AG04450 (cell line): Measurements from ENCODE around the gene AMBP. TPM values are rescaled to one million over a fixed set of nuclear protein-coding genes. Genes with fewer than 3 reads are reported as not detected.

Experiments
- CTCF ChIA-PET: fragments of 300-600, 350-600 bp; formaldehyde crosslinking; extraction: SDS; loops from one replicate; lab custom pipeline; 2022; ENCODE audit warnings: antibody characterized with exemption, inconsistent platforms; lab: Charles Lee
- POLR2A ChIA-PET: fragments of 350-600 bp; formaldehyde crosslinking; extraction: SDS; loops from one replicate; lab custom pipeline; 2021; ENCODE audit warnings: antibody characterized with exemption, inconsistent platforms; lab: Yijun Ruan, JAX
- DNase-seq: peaks from one replicate; pipeline ENCODE4 v3.0.0-alpha.2; 2011; ENCODE audit warnings: low read depth, low spot score
- H3K27ac ChIP-seq: one replicate; pipeline ENCODE4 v1.5.1; 2012; ENCODE audit warnings: low read depth, low read length, control low read depth
- H3K27me3 ChIP-seq: one replicate; pipeline ENCODE4 v1.6.0; 2012; ENCODE audit warnings: low read length; ENCODE audit not compliant: control insufficient read depth, insufficient read depth
- H3K4me3 ChIP-seq: 2 replicates; pipeline ENCODE4 v1.5.1; 2011; ENCODE audit warnings: mild to moderate bottlenecking, low read depth, low read length, control low read depth
- H3K9me3 ChIP-seq: 2 replicates; pipeline ENCODE4 v1.5.1; 2012; ENCODE audit warnings: low read length; ENCODE audit not compliant: control insufficient read depth, insufficient read depth
- polyA plus RNA-seq: library from polyadenylated mRNA; depleted of rRNA; stranded (reverse); fragments of >200 nt; gene quantifications from 2 replicates; pipeline ENCODE4 v1.2.3, GENCODE V29; 2011
- TF ChIP-seq, protein P1 (sequence below): IDR thresholded peaks from 2 replicates; pipeline ENCODE4 v1.5.1; 2011; ENCODE audit warnings: low read depth, low read length, control low read depth, inconsistent platforms

The AMBP gene
- polyA plus RNA-seq, 1 experiment: 0.74 TPM

DNA sequence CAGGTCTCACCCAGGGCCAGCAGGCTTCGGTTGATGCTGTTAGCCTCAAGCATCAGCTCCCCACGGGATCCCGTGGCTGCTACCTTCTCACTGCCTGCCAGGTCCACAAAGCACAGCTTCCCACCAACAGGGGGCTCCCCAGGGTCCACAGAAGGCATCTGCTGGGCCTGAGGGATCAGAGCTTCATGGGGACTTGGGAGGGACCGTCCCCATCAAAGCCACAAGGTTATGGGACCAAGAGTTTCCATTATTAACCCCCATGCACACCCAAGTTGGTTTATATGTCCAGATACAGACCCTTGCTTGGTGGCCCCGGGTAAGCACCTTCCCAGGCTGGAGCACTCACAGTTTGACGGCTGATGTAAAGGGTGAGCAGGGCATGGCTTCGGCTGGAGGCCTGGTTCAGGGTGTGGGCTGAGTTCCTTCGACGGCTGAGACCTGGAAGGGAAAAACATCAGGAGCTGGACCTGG, 18.0 kb upstream of the AMBP start:
- H3K27ac ChIP-seq: no peak overlapping the region
- H3K9me3 ChIP-seq: peaks cover 5% of the 10 kb centered on the region; the same call in 1 of the 2 replicates
- POLR2A ChIA-PET: no interaction called here
- DNase-seq: no peak
- CTCF ChIA-PET: interaction anchor here (2.4 to 4.7 kb wide), 2 partner anchors 12 to 13 kb away, joined by 14 to 28 read pairs; no protein-coding TSS in a partner anchor
- H3K27me3 ChIP-seq: peaks cover 30% of the 10 kb centered on the region
- TF ChIP-seq, protein P1, sequence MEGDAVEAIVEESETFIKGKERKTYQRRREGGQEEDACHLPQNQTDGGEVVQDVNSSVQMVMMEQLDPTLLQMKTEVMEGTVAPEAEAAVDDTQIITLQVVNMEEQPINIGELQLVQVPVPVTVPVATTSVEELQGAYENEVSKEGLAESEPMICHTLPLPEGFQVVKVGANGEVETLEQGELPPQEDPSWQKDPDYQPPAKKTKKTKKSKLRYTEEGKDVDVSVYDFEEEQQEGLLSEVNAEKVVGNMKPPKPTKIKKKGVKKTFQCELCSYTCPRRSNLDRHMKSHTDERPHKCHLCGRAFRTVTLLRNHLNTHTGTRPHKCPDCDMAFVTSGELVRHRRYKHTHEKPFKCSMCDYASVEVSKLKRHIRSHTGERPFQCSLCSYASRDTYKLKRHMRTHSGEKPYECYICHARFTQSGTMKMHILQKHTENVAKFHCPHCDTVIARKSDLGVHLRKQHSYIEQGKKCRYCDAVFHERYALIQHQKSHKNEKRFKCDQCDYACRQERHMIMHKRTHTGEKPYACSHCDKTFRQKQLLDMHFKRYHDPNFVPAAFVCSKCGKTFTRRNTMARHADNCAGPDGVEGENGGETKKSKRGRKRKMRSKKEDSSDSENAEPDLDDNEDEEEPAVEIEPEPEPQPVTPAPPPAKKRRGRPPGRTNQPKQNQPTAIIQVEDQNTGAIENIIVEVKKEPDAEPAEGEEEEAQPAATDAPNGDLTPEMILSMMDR: peak; percentile 19; the same call in 1 of the 2 replicates
- no peak overlapping the region for H3K4me3 ChIP-seq

DNA sequence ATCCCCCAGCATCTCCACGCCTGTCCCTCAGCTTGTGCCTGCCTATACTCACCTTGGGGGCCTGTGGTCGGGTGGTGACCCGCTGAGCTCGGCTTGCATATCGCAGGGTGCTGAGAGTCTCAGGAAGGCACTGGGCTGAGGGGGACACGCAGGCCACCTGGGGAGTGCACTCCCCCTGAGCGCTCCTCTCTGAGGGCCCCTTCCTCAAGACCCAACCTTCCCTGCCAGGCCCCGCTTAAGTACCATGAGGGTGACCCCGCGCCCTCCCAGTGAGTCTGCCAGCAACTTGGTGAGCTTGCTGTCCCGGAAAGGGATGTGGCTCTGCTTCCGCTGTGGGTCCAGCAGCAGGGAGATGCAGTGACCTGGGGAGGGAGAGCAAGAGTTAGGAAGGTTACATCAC, 16.9 kb upstream of the AMBP start:
- ChIA-PET CTCF (interaction anchor here (2.4 to 4.7 kb wide), 2 partner anchors 12 to 13 kb away, joined by 14 to 28 read pairs; no protein-coding TSS in a partner anchor), POLR2A (no interaction called here)
- Histone ChIP-seq H3K27me3 (peaks cover 35% of the 10 kb centered on the region), H3K27ac (no peak overlapping the region), H3K9me3 (peaks cover 5% of the 10 kb centered on the region; the same call in 1 of the 2 replicates), H3K4me3 (no peak overlapping the region)
- TF ChIP-seq, protein P1: no peak
- DNase-seq: no peak

DNA sequence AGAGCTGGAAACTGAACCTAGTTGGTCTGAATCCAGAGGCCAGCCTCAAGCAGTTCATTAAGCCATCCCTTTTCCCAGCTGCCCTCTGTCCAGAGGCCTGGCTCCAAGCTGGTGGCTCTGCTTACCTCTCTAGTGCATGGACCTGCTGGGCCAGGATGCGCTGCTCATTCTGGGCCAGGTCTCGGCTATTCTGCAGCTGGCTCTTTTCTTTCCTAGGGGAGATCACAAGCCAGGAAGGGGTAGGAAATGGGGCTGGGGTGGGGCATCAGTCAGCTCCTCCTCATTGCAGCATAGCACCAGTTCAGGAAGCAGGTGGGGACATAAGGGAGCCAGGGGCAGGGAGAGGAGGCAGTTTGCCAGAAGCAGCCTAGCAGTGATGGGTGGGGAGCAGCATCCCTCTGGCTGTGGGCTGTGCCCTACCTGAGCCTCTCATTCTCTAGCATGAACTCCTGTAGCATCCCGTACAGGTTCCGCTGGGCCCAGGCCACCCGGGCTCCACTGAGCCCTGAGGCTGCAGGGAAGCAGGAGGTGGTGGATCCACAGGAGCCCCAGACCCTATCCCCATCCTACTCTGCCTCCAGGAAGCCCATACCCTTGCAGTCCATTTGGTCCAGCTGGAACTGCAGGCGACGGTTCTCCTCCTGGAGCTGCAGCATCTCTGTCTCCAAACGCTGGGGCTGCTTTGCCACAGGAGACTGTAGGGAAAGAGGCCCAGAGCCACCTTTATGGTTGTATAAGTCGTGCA, 15.8 kb upstream of the AMBP start:
- no peak for DNase-seq
- Histone ChIP-seq H3K9me3 (peaks cover 3% of the 10 kb centered on the region; the same call in 1 of the 2 replicates), H3K4me3 (no peak overlapping the region), H3K27me3 (peaks cover 29% of the 10 kb centered on the region), H3K27ac (no peak overlapping the region)
- ChIA-PET POLR2A (no interaction called here), CTCF (interaction anchor here (2.0 to 4.7 kb wide), 2 partner anchors 11 to 198 kb away, joined by 6 to 28 read pairs; no protein-coding TSS in a partner anchor)
- TF ChIP-seq, protein P1: no peak

DNA sequence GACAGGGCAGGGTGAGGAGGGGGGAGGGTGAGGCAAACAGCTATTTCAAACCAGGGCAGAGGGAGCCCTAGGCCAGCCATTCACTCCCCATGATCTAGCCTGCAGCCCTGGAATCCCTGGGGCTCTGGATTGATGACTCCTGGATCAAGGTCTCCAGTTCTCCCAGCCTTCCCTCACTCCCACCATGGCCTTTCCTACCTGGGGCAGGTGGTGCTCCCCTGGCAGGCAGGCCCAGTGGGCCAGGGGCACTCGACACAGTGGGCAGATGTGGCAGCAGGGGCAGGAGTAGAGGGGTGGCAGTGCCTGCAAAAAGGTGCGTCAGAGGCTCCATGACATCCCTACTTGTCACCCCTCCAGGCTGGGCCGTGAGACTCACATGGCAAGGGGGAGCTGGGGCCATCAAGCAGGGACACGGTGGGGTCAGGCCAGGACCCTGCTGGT, 15.0 kb upstream of the AMBP start:
- POLR2A ChIA-PET: no interaction called here
- no peak for DNase-seq
- CTCF ChIA-PET: interaction anchor here (1.9 to 4.7 kb wide), 3 partner anchors 10 to 198 kb away, joined by 5 to 28 read pairs (median 6); no protein-coding TSS in a partner anchor
- no peak overlapping the region for H3K4me3 ChIP-seq
- TF ChIP-seq, protein P1: no peak
- H3K9me3 ChIP-seq: no peaks in the 10 kb centered on the region; the same call in 1 of the 2 replicates
- H3K27me3 ChIP-seq: peaks cover 27% of the 10 kb centered on the region
- H3K27ac ChIP-seq: no peak overlapping the region

- no peak for DNase-seq
These were observed 14.2 kb upstream of the AMBP start for GRCh38 chr9:114092336-114092735.

More at GRCh38 chr9:114092336-114092735, 14.2 kb upstream of the AMBP start:
- H3K27ac ChIP-seq: no peak overlapping the region
- ChIA-PET POLR2A (no interaction called here), CTCF (interaction anchor here (1.9 to 4.7 kb wide), 2 partner anchors 9 to 16 kb away, joined by 5 to 28 read pairs; no protein-coding TSS in a partner anchor)
- TF ChIP-seq, protein P1: no peak
- H3K9me3 ChIP-seq: no peaks in the 10 kb centered on the region
- H3K27me3 ChIP-seq: peaks cover 22% of the 10 kb centered on the region
- H3K4me3 ChIP-seq: no peak overlapping the region
